GM23338 (cell line): ENCODE measurements around the gene CYP1A2. TPM values are rescaled to one million over a fixed set of nuclear protein-coding genes. Genes with fewer than 3 reads are reported as not detected.

Experiments
- ATAC-seq: fragments of 200-7000 bp; cut with Tn5 transposase; 3 replicates; pipeline ENCODE4 v1.9.1; 2020
- DNase-seq: peaks from one replicate; pipeline ENCODE4 v3.0.0-alpha.2; 2015; ENCODE audit warnings: low spot score
- H2AFZ ChIP-seq: fragments of 200-600 bp; sonication (generic); 2 replicates; pipeline ENCODE4 v1.8.0; 2016; ENCODE audit warnings: antibody characterized with exemption, mild to moderate bottlenecking, moderate library complexity
- H3F3A ChIP-seq: fragments of 200-600 bp; sonication (generic); replicated peaks from 2 replicates; pipeline ENCODE4 v1.8.0; 2017; ENCODE audit warnings: antibody characterized with exemption, mixed run types, low read depth
- H3K27ac ChIP-seq: fragments of 200-600 bp; sonication (generic); 2 replicates; pipeline ENCODE4 v1.6.1; 2016; ENCODE audit warnings: low read depth
- H3K27me3 ChIP-seq: fragments of 200-600 bp; sonication (generic); 2 replicates; pipeline ENCODE4 v1.8.0; 2016; ENCODE audit warnings: mild to moderate bottlenecking, mixed run types, moderate library complexity; ENCODE audit not compliant: insufficient read depth
- H3K36me3 ChIP-seq: fragments of 200-600 bp; sonication (generic); 2 replicates; pipeline ENCODE4 v1.8.0; 2016; ENCODE audit warnings: mild to moderate bottlenecking; ENCODE audit not compliant: insufficient read depth
- H3K4me1 ChIP-seq: fragments of 200-600 bp; sonication (generic); 2 replicates; pipeline ENCODE4 v1.8.0; 2016; ENCODE audit warnings: mild to moderate bottlenecking, moderate library complexity; ENCODE audit not compliant: insufficient read depth
- H3K4me2 ChIP-seq: fragments of 200-600 bp; sonication (generic); 2 replicates; pipeline ENCODE4 v1.7.1; 2017; ENCODE audit warnings: mixed run types
- H3K4me3 ChIP-seq: fragments of 200-600 bp; sonication (generic); 2 replicates; pipeline ENCODE4 v1.6.1; 2016; ENCODE audit warnings: mixed run types
- H3K79me2 ChIP-seq: fragments of 200-600 bp; sonication (generic); replicated peaks from 2 replicates; pipeline ENCODE4 v1.8.0; 2017; ENCODE audit warnings: mild to moderate bottlenecking; ENCODE audit not compliant: insufficient read depth
- H3K9me2 ChIP-seq: fragments of 200-600 bp; sonication (generic); 2 replicates; pipeline ENCODE4 v1.8.0; 2017; ENCODE audit not compliant: insufficient read depth
- H4K20me1 ChIP-seq: fragments of 200-600 bp; sonication (generic); replicated peaks from 2 replicates; pipeline ENCODE4 v1.8.0; 2017; ENCODE audit warnings: mild to moderate bottlenecking; ENCODE audit not compliant: insufficient read depth
- H3K27ac Mint-ChIP-seq: 2 replicates; pipeline ENCODE4 v1.8.0; 2020; ENCODE audit warnings: inconsistent platforms, mild to moderate bottlenecking, moderate library complexity, mixed read lengths
- H3K27me3 Mint-ChIP-seq: 3 replicates; pipeline ENCODE4 v1.8.0; 2022; ENCODE audit warnings: low read depth, mild to moderate bottlenecking, moderate library complexity, mixed read lengths, inconsistent platforms; ENCODE audit not compliant: insufficient read depth, poor library complexity
- H3K36me3 Mint-ChIP-seq: 3 replicates; pipeline ENCODE4 v1.8.0; 2021; ENCODE audit warnings: low read depth, mild to moderate bottlenecking, inconsistent platforms, moderate library complexity, mixed read lengths
- H3K4me1 Mint-ChIP-seq: 3 replicates; pipeline ENCODE4 v1.8.0; 2020; ENCODE audit warnings: mild to moderate bottlenecking, inconsistent platforms, mixed read lengths
- H3K4me3 Mint-ChIP-seq: 3 replicates; pipeline ENCODE4 v1.8.0; 2021; ENCODE audit warnings: moderate library complexity, mild to moderate bottlenecking, inconsistent platforms, mixed read lengths
- H3K9me3 Mint-ChIP-seq: 3 replicates; pipeline ENCODE4 v1.8.0; 2020; ENCODE audit warnings: moderate library complexity, mild to moderate bottlenecking, inconsistent platforms, mixed read lengths
- CREB1 ChIP-seq: fragments of 250-450 bp; sonication (Bioruptor Pico); IDR thresholded peaks from 2 replicates; pipeline ENCODE4 v1.5.0; 2020; ENCODE audit warnings: low read depth, mild to moderate bottlenecking, moderate library complexity
- EZH2 ChIP-seq: fragments of 200-600 bp; sonication (generic); IDR thresholded peaks from one replicate; pipeline ENCODE4 v1.8.0; 2017; ENCODE audit warnings: antibody characterized with exemption, mild to moderate bottlenecking, low read depth; ENCODE audit not compliant: unreplicated experiment
- EZH2phosphoT487 ChIP-seq: fragments of 200-600 bp; sonication (generic); IDR thresholded peaks from one replicate; pipeline ENCODE4 v1.8.1; 2018; ENCODE audit warnings: antibody characterized with exemption; ENCODE audit not compliant: unreplicated experiment
- JUNB ChIP-seq: IDR thresholded peaks from one replicate; pipeline ENCODE4 v1.6.1; 2016; ENCODE audit warnings: antibody characterized with exemption; ENCODE audit not compliant: unreplicated experiment
- NANOG ChIP-seq: IDR thresholded peaks from 2 replicates; pipeline ENCODE4 v1.6.1; 2016; ENCODE audit warnings: antibody characterized with exemption, borderline replicate concordance
- POLR2AphosphoS5 ChIP-seq: IDR thresholded peaks from 2 replicates; pipeline ENCODE4 v1.6.1; 2016; ENCODE audit warnings: antibody characterized with exemption, low read depth
- STAT1 ChIP-seq: IDR thresholded peaks from one replicate; pipeline ENCODE4 v1.6.1; 2016; ENCODE audit warnings: antibody characterized with exemption; ENCODE audit not compliant: unreplicated experiment
- ZNF114 ChIP-seq: fragments of 250-450 bp; sonication (Bioruptor Pico); IDR thresholded peaks from 2 replicates; pipeline ENCODE4 v1.5.0; 2020; ENCODE audit warnings: mild to moderate bottlenecking, moderate library complexity
- ZNF331 ChIP-seq: fragments of 250-450 bp; sonication (Bioruptor Pico); IDR thresholded peaks from 2 replicates; pipeline ENCODE4 v1.5.0; 2020; ENCODE audit warnings: low read depth, mild to moderate bottlenecking, moderate library complexity
- polyA plus RNA-seq: library from polyadenylated mRNA; unstranded; fragments of >200 nt; fragmentation: Nextera tagmentation; extraction: Ambion mirVana; gene quantifications from 2 replicates; pipeline ENCODE4 v1.2.1, GENCODE V29; 2016
- total RNA-seq: library from RNA; depleted of rRNA; stranded (reverse); fragments of >200 nt; shearing (Covaris generic); gene quantifications from 2 replicates; pipeline ENCODE4 v1.2.3, GENCODE V29; 2014
- TF ChIP-seq, protein P1 (sequence below), 2 experiments: fragments of 200-600 bp in 1 of 2; sonication (generic) in 1 of 2; conservative IDR thresholded peaks; 2 replicates each; pipeline versions ENCODE4 v1.5.1 to v1.6.1; 2016 to 2017; ENCODE audit warnings: antibody characterized with exemption in 2 of 2, low read depth in 2 of 2, mild to moderate bottlenecking in 2 of 2, moderate library complexity in 1 of 2
- TF ChIP-seq, protein P2 (sequence below): IDR thresholded peaks from 2 replicates; pipeline ENCODE4 v1.6.1; 2016; ENCODE audit warnings: antibody characterized with exemption
- TF ChIP-seq, protein P3 (sequence below): IDR thresholded peaks from one replicate; pipeline ENCODE4 v1.6.1; 2018; ENCODE audit warnings: antibody characterized with exemption; ENCODE audit not compliant: unreplicated experiment

The CYP1A2 gene
- total and polyA plus RNA-seq, 2 experiments from 2014 or later: not detected

DNA sequence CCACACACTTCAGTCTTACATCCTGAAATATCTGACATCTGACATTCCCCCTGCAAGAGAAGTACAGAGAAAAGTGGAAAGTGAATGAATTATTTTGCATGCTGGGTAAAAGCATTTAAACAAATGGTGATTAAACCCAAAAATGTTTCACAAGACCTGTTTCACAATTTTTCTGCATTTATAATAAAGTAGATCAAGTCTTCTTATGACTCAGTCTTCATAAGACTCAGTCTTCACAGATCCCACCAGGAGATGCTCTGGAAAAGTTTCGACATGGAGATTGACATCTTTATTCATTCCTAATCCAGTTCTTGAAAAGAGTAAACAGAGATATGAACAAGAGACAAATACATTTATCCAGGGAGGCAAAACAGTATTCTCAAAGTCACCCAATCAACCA lies 39.6 kb upstream of the CYP1A2 start (continued):
- TF ChIP-seq, protein P1, sequence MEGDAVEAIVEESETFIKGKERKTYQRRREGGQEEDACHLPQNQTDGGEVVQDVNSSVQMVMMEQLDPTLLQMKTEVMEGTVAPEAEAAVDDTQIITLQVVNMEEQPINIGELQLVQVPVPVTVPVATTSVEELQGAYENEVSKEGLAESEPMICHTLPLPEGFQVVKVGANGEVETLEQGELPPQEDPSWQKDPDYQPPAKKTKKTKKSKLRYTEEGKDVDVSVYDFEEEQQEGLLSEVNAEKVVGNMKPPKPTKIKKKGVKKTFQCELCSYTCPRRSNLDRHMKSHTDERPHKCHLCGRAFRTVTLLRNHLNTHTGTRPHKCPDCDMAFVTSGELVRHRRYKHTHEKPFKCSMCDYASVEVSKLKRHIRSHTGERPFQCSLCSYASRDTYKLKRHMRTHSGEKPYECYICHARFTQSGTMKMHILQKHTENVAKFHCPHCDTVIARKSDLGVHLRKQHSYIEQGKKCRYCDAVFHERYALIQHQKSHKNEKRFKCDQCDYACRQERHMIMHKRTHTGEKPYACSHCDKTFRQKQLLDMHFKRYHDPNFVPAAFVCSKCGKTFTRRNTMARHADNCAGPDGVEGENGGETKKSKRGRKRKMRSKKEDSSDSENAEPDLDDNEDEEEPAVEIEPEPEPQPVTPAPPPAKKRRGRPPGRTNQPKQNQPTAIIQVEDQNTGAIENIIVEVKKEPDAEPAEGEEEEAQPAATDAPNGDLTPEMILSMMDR (conservative IDR thresholded peaks at IDR 0.05; ENCODE audit: low read depth in 2 of 2): no peak
- TF ChIP-seq EZH2phosphoT487 (no peak), ZNF331 (CRISPR knock-in tag) (no peak), JUNB (no peak), EZH2 (no peak), NANOG (no peak)
- TF ChIP-seq, protein P2, sequence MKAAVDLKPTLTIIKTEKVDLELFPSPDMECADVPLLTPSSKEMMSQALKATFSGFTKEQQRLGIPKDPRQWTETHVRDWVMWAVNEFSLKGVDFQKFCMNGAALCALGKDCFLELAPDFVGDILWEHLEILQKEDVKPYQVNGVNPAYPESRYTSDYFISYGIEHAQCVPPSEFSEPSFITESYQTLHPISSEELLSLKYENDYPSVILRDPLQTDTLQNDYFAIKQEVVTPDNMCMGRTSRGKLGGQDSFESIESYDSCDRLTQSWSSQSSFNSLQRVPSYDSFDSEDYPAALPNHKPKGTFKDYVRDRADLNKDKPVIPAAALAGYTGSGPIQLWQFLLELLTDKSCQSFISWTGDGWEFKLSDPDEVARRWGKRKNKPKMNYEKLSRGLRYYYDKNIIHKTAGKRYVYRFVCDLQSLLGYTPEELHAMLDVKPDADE: no peak

DNA sequence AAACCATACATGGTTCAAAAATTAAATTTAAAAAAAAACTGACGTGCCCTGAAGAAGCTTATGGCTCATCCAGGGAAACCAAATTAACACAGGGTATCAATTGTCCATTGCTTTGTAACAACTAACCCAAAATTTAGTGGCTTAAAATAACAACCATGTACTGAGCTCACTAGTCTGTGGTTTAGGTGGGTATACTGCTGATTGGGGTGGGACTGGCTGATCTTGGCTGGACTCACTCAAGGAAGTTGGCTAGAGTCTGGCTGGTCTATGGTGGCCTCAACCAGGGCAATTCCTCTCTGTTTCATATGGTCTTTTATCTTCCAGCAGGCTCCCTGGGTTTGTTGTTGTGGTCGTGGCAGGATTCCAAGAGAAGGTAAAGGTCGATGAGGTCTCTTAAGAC lies 38.8 kb upstream of the CYP1A2 start:
- DNase-seq (no peak), ATAC-seq (no peak)
- no peaks in the 10 kb centered on the region for H3K9me3 Mint-ChIP-seq
- H3K36me3 ChIP-seq: no peaks in the 10 kb centered on the region
- H3K4me3 Mint-ChIP-seq: no peak overlapping the region
- no peak overlapping the region for H3K27ac Mint-ChIP-seq
- 0 out of 2 replicates have a peak, but pooled peaks cover 3% of the 10 kb centered on the region for H3K27me3 ChIP-seq
- H3K27me3 Mint-ChIP-seq: peaks cover 7% of the 10 kb centered on the region
- H3K79me2 ChIP-seq: no peaks in the 10 kb centered on the region
- no peaks in the 10 kb centered on the region for H3K36me3 Mint-ChIP-seq
- H3K27ac ChIP-seq: no peak overlapping the region
- no peaks in the 10 kb centered on the region for H3F3A ChIP-seq
- no peaks in the 10 kb centered on the region for H3K4me1 ChIP-seq
- no peaks in the 10 kb centered on the region for H3K4me1 Mint-ChIP-seq
- H4K20me1 ChIP-seq: no peaks in the 10 kb centered on the region
- H3K4me2 ChIP-seq: no peak overlapping the region
- H3K9me2 ChIP-seq: no peaks in the 10 kb centered on the region
- H3K4me3 ChIP-seq: no peak overlapping the region
- TF ChIP-seq EZH2 (no peak), JUNB (no peak)
- no peak overlapping the region for H2AFZ ChIP-seq

DNA sequence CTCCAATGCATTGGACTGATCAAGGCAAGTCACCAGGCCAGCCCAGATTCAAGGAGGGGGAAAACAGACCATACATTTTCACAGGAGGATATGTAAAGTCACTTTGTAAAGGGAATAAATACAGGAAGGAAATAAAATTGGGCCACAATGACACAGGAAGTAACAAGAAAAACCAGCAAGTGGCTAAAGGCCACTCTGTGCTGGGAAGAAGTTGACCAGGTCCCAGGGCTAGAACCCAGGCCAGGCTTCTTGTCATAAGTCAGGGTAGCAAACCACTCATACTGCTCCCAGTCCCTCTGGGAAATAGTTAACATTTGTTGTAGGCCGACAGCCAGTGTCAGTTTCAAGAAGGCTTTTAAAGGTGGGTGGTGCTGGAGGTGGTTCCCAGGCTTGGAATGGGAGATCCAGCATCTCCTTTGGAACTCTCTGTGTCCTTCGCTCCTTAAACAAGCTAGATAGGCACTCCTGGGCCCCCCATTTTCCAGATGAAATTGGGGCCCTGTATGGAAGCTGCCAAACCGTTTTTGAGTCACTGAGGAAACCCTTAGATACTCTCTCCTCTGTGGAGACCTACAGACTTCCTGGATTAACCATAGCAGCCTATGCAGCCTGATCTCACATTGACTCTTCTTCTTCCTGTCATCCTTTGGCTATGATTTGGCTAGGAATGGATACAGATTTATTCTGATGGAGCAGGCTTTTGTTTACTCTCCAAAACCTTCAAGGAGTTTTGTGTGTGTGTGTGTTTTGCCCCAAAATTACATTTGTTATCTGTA lies 38.1 kb upstream of the CYP1A2 start:
- H3K9me3 Mint-ChIP-seq: no peaks in the 10 kb centered on the region; the same call in 2 of the 3 replicates
- Histone ChIP-seq H3F3A (no peaks in the 10 kb centered on the region), H3K4me2 (no peak overlapping the region), H3K79me2 (no peaks in the 10 kb centered on the region), H3K4me3 (no peak overlapping the region), H4K20me1 (no peaks in the 10 kb centered on the region), H3K9me2 (no peaks in the 10 kb centered on the region), H2AFZ (no peak overlapping the region), H3K27ac (no peak overlapping the region), H3K4me1 (no peaks in the 10 kb centered on the region), H3K27me3 (0 out of 2 replicates have a peak, but pooled peaks cover 3% of the 10 kb centered on the region), H3K36me3 (no peaks in the 10 kb centered on the region)
- no peak overlapping the region for H3K4me3 Mint-ChIP-seq
- peaks cover 7% of the 10 kb centered on the region for H3K27me3 Mint-ChIP-seq
- no peaks in the 10 kb centered on the region for H3K4me1 Mint-ChIP-seq
- H3K36me3 Mint-ChIP-seq: no peaks in the 10 kb centered on the region
- no peak overlapping the region for H3K27ac Mint-ChIP-seq
- no peak for DNase-seq
- no peak for ATAC-seq
- TF ChIP-seq, protein P3, sequence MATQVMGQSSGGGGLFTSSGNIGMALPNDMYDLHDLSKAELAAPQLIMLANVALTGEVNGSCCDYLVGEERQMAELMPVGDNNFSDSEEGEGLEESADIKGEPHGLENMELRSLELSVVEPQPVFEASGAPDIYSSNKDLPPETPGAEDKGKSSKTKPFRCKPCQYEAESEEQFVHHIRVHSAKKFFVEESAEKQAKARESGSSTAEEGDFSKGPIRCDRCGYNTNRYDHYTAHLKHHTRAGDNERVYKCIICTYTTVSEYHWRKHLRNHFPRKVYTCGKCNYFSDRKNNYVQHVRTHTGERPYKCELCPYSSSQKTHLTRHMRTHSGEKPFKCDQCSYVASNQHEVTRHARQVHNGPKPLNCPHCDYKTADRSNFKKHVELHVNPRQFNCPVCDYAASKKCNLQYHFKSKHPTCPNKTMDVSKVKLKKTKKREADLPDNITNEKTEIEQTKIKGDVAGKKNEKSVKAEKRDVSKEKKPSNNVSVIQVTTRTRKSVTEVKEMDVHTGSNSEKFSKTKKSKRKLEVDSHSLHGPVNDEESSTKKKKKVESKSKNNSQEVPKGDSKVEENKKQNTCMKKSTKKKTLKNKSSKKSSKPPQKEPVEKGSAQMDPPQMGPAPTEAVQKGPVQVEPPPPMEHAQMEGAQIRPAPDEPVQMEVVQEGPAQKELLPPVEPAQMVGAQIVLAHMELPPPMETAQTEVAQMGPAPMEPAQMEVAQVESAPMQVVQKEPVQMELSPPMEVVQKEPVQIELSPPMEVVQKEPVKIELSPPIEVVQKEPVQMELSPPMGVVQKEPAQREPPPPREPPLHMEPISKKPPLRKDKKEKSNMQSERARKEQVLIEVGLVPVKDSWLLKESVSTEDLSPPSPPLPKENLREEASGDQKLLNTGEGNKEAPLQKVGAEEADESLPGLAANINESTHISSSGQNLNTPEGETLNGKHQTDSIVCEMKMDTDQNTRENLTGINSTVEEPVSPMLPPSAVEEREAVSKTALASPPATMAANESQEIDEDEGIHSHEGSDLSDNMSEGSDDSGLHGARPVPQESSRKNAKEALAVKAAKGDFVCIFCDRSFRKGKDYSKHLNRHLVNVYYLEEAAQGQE: no peak
- TF ChIP-seq CREB1 (CRISPR knock-in tag) (no peak), ZNF114 (CRISPR knock-in tag) (no peak), EZH2phosphoT487 (no peak), POLR2AphosphoS5 (no peak), NANOG (no peak), STAT1 (no peak)
- TF ChIP-seq, protein P1 (conservative IDR thresholded peaks at IDR 0.05; ENCODE audit: low read depth in 2 of 2): no peak
